K562 (cell line): ENCODE measurements around the gene CCDC192. TPM values are rescaled to one million over a fixed set of nuclear protein-coding genes. Genes with fewer than 3 reads are reported as not detected.

ENCODE experiments used
- ATAC-seq: fragments of 200-7000 bp; cut with Tn5 transposase; 3 replicates; pipeline ENCODE4 v1.9.1; 2020; ENCODE audit warnings: moderate library complexity
- BruUV-seq: library from RNA; stranded (reverse); fragments of 400-500 nt; replicated peaks from 2 replicates; lab custom pipeline; 2021; lab: Mats Ljungman, UMichigan
- CTCF ChIA-PET: fragments of 300-600 bp; formaldehyde crosslinking; extraction: SDS; loops from one replicate; lab custom pipeline; 2021; ENCODE audit warnings: low intra/inter-chr PET ratio; lab: Yijun Ruan, JAX
- POLR2A ChIA-PET: fragments of 300-600, 350-650 bp; sonication (Branson Sonifier 250); formaldehyde crosslinking; extraction: SDS; loops from one replicate; lab custom pipeline; 2021; ENCODE audit warnings: antibody characterized with exemption, inconsistent platforms; lab: Yijun Ruan, JAX
- DNase-seq, 4 experiments: peaks; one replicate each; pipeline versions ENCODE4 v3.0.0 to v3.0.0-alpha.2; 2011 to 2018; ENCODE audit warnings: low spot score in 3 of 4, mixed read lengths in 3 of 4; ENCODE audit errors: extremely low read depth in 1 of 4
- FAIRE-seq: peaks from 2 replicates; lab custom pipeline; 2011; peaks lifted over from hg19 to GRCh38; lab: Jason Lieb, UNC
- H2AFZ ChIP-seq: 2 replicates; pipeline ENCODE4 v1.6.0; 2011; ENCODE audit warnings: low read depth, low read length, control low read depth, inconsistent platforms
- H3K27ac ChIP-seq: fragments of 200-600 bp; 3 replicates; pipeline ENCODE4 v1.8.0; 2011; ENCODE audit warnings: low read depth, mild to moderate bottlenecking, control low read depth, inconsistent platforms, low read length, moderate library complexity, mixed read lengths; ENCODE audit errors: extremely low read depth
- H3K27me3 ChIP-seq, 2 experiments: fragments of 300-600 bp in 1 of 2; 2 replicates in 1 of 2; 3 replicates in 1 of 2; pipeline versions ENCODE4 v1.6.0 to v1.8.0; 2011; ENCODE audit warnings: inconsistent platforms in 2 of 2, low read length in 2 of 2, mild to moderate bottlenecking in 1 of 2, mixed read lengths in 1 of 2, moderate library complexity in 1 of 2; ENCODE audit not compliant: control insufficient read depth in 2 of 2, insufficient read depth in 2 of 2
- H3K36me3 ChIP-seq: fragments of 300-600 bp; 3 replicates; pipeline ENCODE4 v1.8.0; 2011; ENCODE audit warnings: mild to moderate bottlenecking, low read length, inconsistent platforms; ENCODE audit not compliant: control insufficient read depth, insufficient read depth
- H3K4me1 ChIP-seq, 2 experiments: fragments of 200-600 bp in 1 of 2; replicated peaks in 1 of 2; 2 replicates in 1 of 2; 3 replicates in 1 of 2; pipeline versions ENCODE4 v1.5.1 to v1.8.0; 2011; ENCODE audit warnings: inconsistent platforms in 2 of 2, low read length in 2 of 2, mild to moderate bottlenecking in 1 of 2, mixed read lengths in 1 of 2, moderate library complexity in 1 of 2; ENCODE audit not compliant: control insufficient read depth in 2 of 2, insufficient read depth in 2 of 2
- H3K4me2 ChIP-seq: 2 replicates; pipeline ENCODE4 v1.6.1; 2011; ENCODE audit warnings: low read length, control low read depth, inconsistent platforms, mixed read lengths; ENCODE audit not compliant: insufficient read depth
- H3K4me3 ChIP-seq: fragments of 200-600 bp; sonication (generic), shearing (Covaris generic); 2 replicates; pipeline ENCODE4 v1.5.1; 2016; ENCODE audit warnings: control low read depth, inconsistent platforms
- H3K79me2 ChIP-seq: fragments of 200-600 bp; 3 replicates; pipeline ENCODE4 v1.8.0; 2011; ENCODE audit warnings: low read length, inconsistent platforms; ENCODE audit not compliant: control insufficient read depth, insufficient read depth
- H3K9ac ChIP-seq, 2 experiments: 2 replicates each; pipeline versions ENCODE4 v1.6.0 to v1.6.1; 2011; ENCODE audit warnings: low read depth in 2 of 2, low read length in 2 of 2, control low read depth in 1 of 2, inconsistent platforms in 1 of 2, mild to moderate bottlenecking in 1 of 2, mixed read lengths in 1 of 2; ENCODE audit not compliant: insufficient read depth in 1 of 2
- H3K9me1 ChIP-seq: one replicate; pipeline ENCODE4 v1.6.0; 2011; ENCODE audit warnings: inconsistent platforms, mild to moderate bottlenecking, low read length, moderate library complexity; ENCODE audit not compliant: control insufficient read depth, insufficient read depth
- H3K9me3 ChIP-seq: replicated peaks from 2 replicates; pipeline ENCODE4 v1.5.1; 2011; ENCODE audit warnings: low read depth, low read length, inconsistent platforms; ENCODE audit not compliant: control insufficient read depth, insufficient read depth
- H4K20me1 ChIP-seq: replicated peaks from 2 replicates; pipeline ENCODE4 v1.6.1; 2011; ENCODE audit warnings: low read length, inconsistent platforms, mixed read lengths; ENCODE audit not compliant: control insufficient read depth, insufficient read depth
- ARID1B ChIP-seq: fragments of 450-650 bp; IDR thresholded peaks from 2 replicates; pipeline ENCODE4 v1.6.1; 2016; ENCODE audit warnings: antibody characterized with exemption, mild to moderate bottlenecking, inconsistent platforms
- ARNT ChIP-seq, 2 experiments: fragments of 450-650 bp; IDR thresholded peaks; 2 replicates each; pipeline ENCODE4 v1.6.1; 2016; ENCODE audit warnings: mild to moderate bottlenecking in 1 of 2
- ATF1 ChIP-seq, 2 experiments: fragments of 450-650 bp in 1 of 2; IDR thresholded peaks; 2 replicates each; pipeline ENCODE4 v1.6.1; 2016; ENCODE audit warnings: missing compliant biosample characterization in 1 of 2, missing genetic modification characterization in 1 of 2
- BRCA1 ChIP-seq, 2 experiments: fragments of 450-650 bp in 1 of 2; sonication (generic) in 1 of 2; formaldehyde crosslinking in 1 of 2; IDR thresholded peaks; 2 replicates each; pipeline versions ENCODE4 v1.5.0 to v1.6.1; 2017 to 2020; ENCODE audit warnings: mild to moderate bottlenecking in 1 of 2, missing genetic modification reagents in 1 of 2
- CBX5 ChIP-seq: IDR thresholded peaks from 2 replicates; pipeline ENCODE4 v1.6.1; 2014; ENCODE audit warnings: low read depth, borderline replicate concordance
- EP400 ChIP-seq: fragments of 450-650 bp; IDR thresholded peaks from 2 replicates; pipeline ENCODE4 v1.6.1; 2017; ENCODE audit warnings: antibody characterized with exemption, mild to moderate bottlenecking, moderate library complexity
- HMGN3 ChIP-seq: IDR thresholded peaks from 2 replicates; pipeline ENCODE4 v1.6.1; 2011; ENCODE audit warnings: borderline replicate concordance, low read depth, mild to moderate bottlenecking, mixed read lengths, low read length; ENCODE audit not compliant: insufficient read length; ENCODE audit errors: extremely low read depth
- HNRNPLL ChIP-seq: fragments of 200-400 bp; formaldehyde crosslinking; IDR thresholded peaks from 2 replicates; pipeline ENCODE4 v1.6.1; 2017; ENCODE audit warnings: low read length, low read depth, mild to moderate bottlenecking; ENCODE audit not compliant: poor library complexity, severe bottlenecking
- ILF3 ChIP-seq: fragments of 450-650 bp; IDR thresholded peaks from 2 replicates; pipeline ENCODE4 v1.6.1; 2018; ENCODE audit warnings: antibody characterized with exemption, mild to moderate bottlenecking, moderate library complexity, borderline replicate concordance
- NFXL1 ChIP-seq: fragments of 450-650 bp; formaldehyde crosslinking; IDR thresholded peaks from 2 replicates; pipeline ENCODE4 v1.4.0; 2021; ENCODE audit warnings: mild to moderate bottlenecking
- PHF8 ChIP-seq: fragments of 200-600 bp; sonication (generic); IDR thresholded peaks from 2 replicates; pipeline ENCODE4 v1.6.1; 2012; ENCODE audit warnings: mixed run types, mild to moderate bottlenecking, inconsistent platforms, low read length, moderate library complexity, borderline replicate concordance
- POLR2G ChIP-seq: fragments of 200-400 bp; formaldehyde crosslinking; IDR thresholded peaks from 2 replicates; pipeline ENCODE4 v1.6.1; 2017; ENCODE audit warnings: low read depth, mild to moderate bottlenecking, antibody characterized with exemption, low read length, moderate library complexity
- PRPF4 ChIP-seq: fragments of 200-400 bp; formaldehyde crosslinking; IDR thresholded peaks from one replicate; pipeline ENCODE4 v1.6.1; 2017; ENCODE audit warnings: low read length, low read depth, mild to moderate bottlenecking; ENCODE audit not compliant: insufficient read depth, poor library complexity, severe bottlenecking
- TRIM28 ChIP-seq: fragments of 450-650 bp; IDR thresholded peaks from 2 replicates; pipeline ENCODE4 v1.6.1; 2017
- ZNF184 ChIP-seq: sonication (generic); formaldehyde crosslinking; IDR thresholded peaks from 2 replicates; pipeline ENCODE4 v1.5.0; 2020; ENCODE audit warnings: missing genetic modification reagents
- ZNF507 ChIP-seq: conservative IDR thresholded peaks from 2 replicates; pipeline ENCODE4 v1.6.1; 2017; ENCODE audit warnings: missing genetic modification characterization, missing compliant biosample characterization
- ZNF830 ChIP-seq: fragments of 250-450 bp; sonication (Bioruptor Pico); IDR thresholded peaks from 2 replicates; pipeline ENCODE4 v1.5.0; 2021; ENCODE audit warnings: mild to moderate bottlenecking
- WGBS: fragments of 100-300 bp; shearing (Covaris generic); methylation state at CpG from one replicate; pipeline ENCODE4 v1.1.6; 2016; ENCODE audit warnings: low coverage, mixed read lengths; ENCODE audit not compliant: insufficient coverage; ENCODE audit errors: missing lambda C conversion rate; 5-methylcytosine and 5-hydroxymethylcytosine counted together
- in situ Hi-C: fragments of 300-500 bp; cut with MboI; formaldehyde crosslinking; loops from 4 replicates; pipeline ENCODE4 v1.15.0; 2018; ENCODE audit warnings: inconsistent platforms, mixed read lengths
- intact Hi-C: fragments of 100-400 bp; cut with micrococcal nuclease; formaldehyde crosslinking; loops from 2 replicates; pipeline ENCODE4 v1.14.2; 2022
- polyA plus RNA-seq, 8 experiments: library from polyadenylated mRNA; depleted of rRNA in 4 of 8; stranded (reverse) in 5 of 8; unstranded in 3 of 8; fragments of >200 nt; fragmentation: Nextera tagmentation in 2 of 8; fragmentation: Illumina TruSeq in 1 of 8; extraction: Ambion mirVana in 2 of 8; extraction: Trizol in 1 of 8; gene quantifications; 2 replicates each; pipeline versions ENCODE4 v1.2.1 to v1.2.3, GENCODE V29; 2011 to 2014; ENCODE audit warnings: inconsistent platforms in 1 of 8, missing spikeins in 1 of 8
- total RNA-seq, 7 experiments: library from RNA; depleted of rRNA in 6 of 7; stranded (reverse); fragments of >200 nt in 6 of 7; fragmentation: Illumina TruSeq in 2 of 7; extraction: Trizol in 2 of 7; gene quantifications; 2 replicates each; pipeline versions ENCODE4 v1.2.1 to v1.2.3, GENCODE V29; 2011 to 2021; ENCODE audit warnings: low replicate concordance in 1 of 7
- TF ChIP-seq, protein P1 (sequence below), 2 experiments: IDR thresholded peaks; 2 replicates each; pipeline ENCODE4 v1.6.1; 2011; ENCODE audit warnings: borderline replicate concordance in 1 of 2, control low read depth in 1 of 2, low read depth in 1 of 2, low read length in 1 of 2, mild to moderate bottlenecking in 1 of 2, mixed read lengths in 1 of 2, moderate library complexity in 1 of 2; ENCODE audit not compliant: insufficient read depth in 1 of 2, insufficient read length in 1 of 2, poor library complexity in 1 of 2, severe bottlenecking in 1 of 2; ENCODE audit errors: extremely low read depth in 1 of 2
- TF ChIP-seq, protein P2 (sequence below): fragments of 150-350 bp; conservative IDR thresholded peaks from 2 replicates; pipeline ENCODE4 v1.6.1; 2014; ENCODE audit warnings: low read length

Gene CCDC192
- total and polyA plus RNA-seq, 9 of the 15 experiments (the other 6 are each of a cell fraction or from before 2014, with no cell fraction given), result 0.21 to 0.66 (median 0.38) TPM; not detected in 2

DNA sequence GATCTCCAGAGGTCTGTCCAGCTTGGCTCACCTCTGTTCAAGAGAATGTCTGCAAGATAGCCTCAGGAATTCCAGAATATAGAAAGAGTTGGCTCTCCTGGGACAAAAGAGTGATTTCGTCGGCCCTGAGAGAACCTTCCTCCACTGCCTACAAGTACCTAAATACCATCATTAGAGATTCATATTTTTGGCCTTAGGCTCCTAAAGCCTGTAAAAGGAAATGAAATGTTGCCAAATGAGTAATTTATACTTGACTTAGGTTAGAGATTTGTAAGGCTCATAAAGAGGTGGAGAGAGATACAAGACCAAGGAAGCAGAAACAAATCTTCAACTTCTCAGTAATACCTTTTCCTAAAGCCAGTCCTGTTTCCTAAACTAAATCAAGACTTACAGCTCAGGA is 146.2 kb downstream of the CCDC192 start (continued):
- TF ChIP-seq, protein P1, sequence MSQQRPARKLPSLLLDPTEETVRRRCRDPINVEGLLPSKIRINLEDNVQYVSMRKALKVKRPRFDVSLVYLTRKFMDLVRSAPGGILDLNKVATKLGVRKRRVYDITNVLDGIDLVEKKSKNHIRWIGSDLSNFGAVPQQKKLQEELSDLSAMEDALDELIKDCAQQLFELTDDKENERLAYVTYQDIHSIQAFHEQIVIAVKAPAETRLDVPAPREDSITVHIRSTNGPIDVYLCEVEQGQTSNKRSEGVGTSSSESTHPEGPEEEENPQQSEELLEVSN (IDR thresholded peaks at IDR 0.05; ENCODE audit: borderline replicate concordance in 1 of 2, extremely low read depth in 1 of 2, insufficient read depth in 1 of 2, insufficient read length in 1 of 2, low read depth in 1 of 2, low read length in 1 of 2, poor library complexity in 1 of 2, severe bottlenecking in 1 of 2), result no peak
- TF ChIP-seq ZNF184 (no peak), BRCA1 (IDR thresholded peaks at IDR 0.05) (no peak), BRCA1 (CRISPR knock-in tag; IDR thresholded peaks at IDR 0.05) (no peak), NFXL1 (CRISPR knock-in tag) (no peak)
- TF ChIP-seq, protein P2, sequence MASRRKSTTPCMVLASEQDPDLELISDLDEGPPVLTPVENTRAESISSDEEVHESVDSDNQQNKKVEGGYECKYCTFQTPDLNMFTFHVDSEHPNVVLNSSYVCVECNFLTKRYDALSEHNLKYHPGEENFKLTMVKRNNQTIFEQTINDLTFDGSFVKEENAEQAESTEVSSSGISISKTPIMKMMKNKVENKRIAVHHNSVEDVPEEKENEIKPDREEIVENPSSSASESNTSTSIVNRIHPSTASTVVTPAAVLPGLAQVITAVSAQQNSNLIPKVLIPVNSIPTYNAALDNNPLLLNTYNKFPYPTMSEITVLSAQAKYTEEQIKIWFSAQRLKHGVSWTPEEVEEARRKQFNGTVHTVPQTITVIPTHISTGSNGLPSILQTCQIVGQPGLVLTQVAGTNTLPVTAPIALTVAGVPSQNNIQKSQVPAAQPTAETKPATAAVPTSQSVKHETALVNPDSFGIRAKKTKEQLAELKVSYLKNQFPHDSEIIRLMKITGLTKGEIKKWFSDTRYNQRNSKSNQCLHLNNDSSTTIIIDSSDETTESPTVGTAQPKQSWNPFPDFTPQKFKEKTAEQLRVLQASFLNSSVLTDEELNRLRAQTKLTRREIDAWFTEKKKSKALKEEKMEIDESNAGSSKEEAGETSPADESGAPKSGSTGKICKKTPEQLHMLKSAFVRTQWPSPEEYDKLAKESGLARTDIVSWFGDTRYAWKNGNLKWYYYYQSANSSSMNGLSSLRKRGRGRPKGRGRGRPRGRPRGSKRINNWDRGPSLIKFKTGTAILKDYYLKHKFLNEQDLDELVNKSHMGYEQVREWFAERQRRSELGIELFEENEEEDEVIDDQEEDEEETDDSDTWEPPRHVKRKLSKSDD, result no peak

DNA sequence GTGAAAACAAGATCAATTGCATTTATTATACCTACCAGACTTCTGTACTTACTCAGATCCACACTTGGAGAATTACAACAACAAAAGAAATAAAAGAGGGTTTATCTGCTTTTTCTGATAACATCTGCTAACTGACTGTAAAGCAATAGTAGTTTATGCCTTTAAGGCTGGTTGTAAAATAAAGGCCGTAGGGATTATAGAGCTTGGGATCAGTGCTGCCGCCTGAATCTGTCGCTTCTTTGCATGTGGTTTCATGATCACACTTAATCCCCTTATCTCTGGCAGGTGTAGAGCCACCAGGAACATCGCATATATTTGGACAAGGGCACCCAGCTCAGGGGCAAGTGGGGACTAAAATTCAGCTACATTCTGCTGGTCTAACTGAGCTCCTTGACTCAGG is 146.7 kb downstream of the CCDC192 start:
- Histone ChIP-seq H3K4me1 (no peaks in the 10 kb centered on the region), H3K27me3 (peaks cover 0 to 5% of the 10 kb centered on the region in 2 experiments; a peak in 1 of 5 replicates), H3K9ac (no peak overlapping the region), H3K79me2 (no peaks in the 10 kb centered on the region), H2AFZ (no peak overlapping the region), H3K4me2 (no peak overlapping the region), H3K9me1 (no peaks in the 10 kb centered on the region), H3K27ac (no peak overlapping the region), H4K20me1 (no peaks in the 10 kb centered on the region), H3K4me3 (no peak overlapping the region), H3K36me3 (no peaks in the 10 kb centered on the region), H3K9me3 (no peaks in the 10 kb centered on the region)
- POLR2A ChIA-PET, result no interaction called here
- DNase-seq (no peak), FAIRE-seq (no peak), ATAC-seq (no peak)
- 1% methylated on average over 4 of the region's 4 CpGs for WGBS
- intact Hi-C loops, result no loop called here
- in situ Hi-C loops, result loop anchor here (25.0 kb wide), 1 partner anchor 1912 kb away; no protein-coding TSS in a partner anchor
- no TSS peak for BruUV-seq
- CTCF ChIA-PET, result no interaction called here
- TF ChIP-seq PHF8 (no peak), EP400 (no peak), HMGN3 (no peak), ARID1B (no peak), ARNT (IDR thresholded peaks at IDR 0.05) (no peak), ZNF507 (tag) (no peak), PRPF4 (no peak), ATF1 (CRISPR knock-in tag; IDR thresholded peaks at IDR 0.05) (no peak), ATF1 (tag; IDR thresholded peaks at IDR 0.05) (no peak), POLR2G (no peak), CBX5 (no peak), TRIM28 (no peak), HNRNPLL (no peak), ZNF830 (CRISPR knock-in tag) (no peak), ILF3 (no peak)
